HG03457 (cell line): ENCODE results near the gene CSDE1.
"Not testable (repeated sequence)": the region's sequence is repeated elsewhere in the genome, so short reads cannot be mapped to it uniquely, and the experiment has no call there.

Source experiments
- ATAC-seq: cut with Tn5 transposase; IDR thresholded peaks from one replicate; pipeline ENCODE4 v1.9.1; 2021; ENCODE audit warnings: moderate number of reproducible peaks; ENCODE audit not compliant: unreplicated experiment

CSDE1 gene

GRCh38 chr1:114757455-114758255 is at the start of gene CSDE1:
Gene CSDE1, minus strand, starts transcription at chr1:114757984. Its CDS starts 18,094 bp downstream, at chr1:114739890.
- peak; percentile 73 for ATAC-seq

GRCh38 chr1:114804449-114804848 is 46.7 kb upstream of the CSDE1 start:
- not testable (repeated sequence) for ATAC-seq

- no peak for ATAC-seq
These were observed 45.2 kb upstream of the CSDE1 start for GRCh38 chr1:114803001-114803400.

- ATAC-seq: no peak
These were observed 36.3 kb upstream of the CSDE1 start for GRCh38 chr1:114794038-114794437.

GRCh38 chr1:114790581-114790980 is 32.8 kb upstream of the CSDE1 start:
- ATAC-seq: not testable (repeated sequence)

- ATAC-seq: not testable (repeated sequence)
These were observed 28.7 kb upstream of the CSDE1 start for GRCh38 chr1:114786440-114786839.

- no peak for ATAC-seq
These were observed 24.7 kb upstream of the CSDE1 start for GRCh38 chr1:114782476-114782875.

GRCh38 chr1:114780344-114781226 is 22.8 kb upstream of the CSDE1 start, which contains the start of gene SIKE1:
Gene SIKE1, minus strand, starts transcription at chr1:114780685. Its CDS starts 78 bp downstream, at chr1:114780607.
- ATAC-seq: peak; percentile 98

- no peak for ATAC-seq
These were observed 21.9 kb upstream of the CSDE1 start for GRCh38 chr1:114779722-114780121.

- ATAC-seq: not testable (repeated sequence)
These were observed 18.9 kb upstream of the CSDE1 start for GRCh38 chr1:114776726-114777125.

- ATAC-seq: no peak
These were observed 14.2 kb upstream of the CSDE1 start for GRCh38 chr1:114771992-114772391.

- no peak for ATAC-seq
These were observed 13.2 kb upstream of the CSDE1 start for GRCh38 chr1:114770989-114771388.

GRCh38 chr1:114764689-114765088 is 6.9 kb upstream of the CSDE1 start:
- no peak for ATAC-seq

GRCh38 chr1:114758256-114758832 is 560 bp upstream of the CSDE1 start:
- ATAC-seq: no peak

- ATAC-seq: no peak
These were observed 782 bp downstream of the CSDE1 start for GRCh38 chr1:114756949-114757454.

GRCh38 chr1:114756009-114756892 is 1.5 kb downstream of the CSDE1 start:
- ATAC-seq: no peak

- no peak for ATAC-seq
These were observed 2.5 kb downstream of the CSDE1 start for GRCh38 chr1:114755006-114755931.

GRCh38 chr1:114753702-114754101 is 4.1 kb downstream of the CSDE1 start:
- not testable (repeated sequence) for ATAC-seq

GRCh38 chr1:114753143-114753542 is 4.6 kb downstream of the CSDE1 start:
- ATAC-seq: no peak
